Kidney epithelial cell (primary cell): ENCODE results near the gene RTCA. TPM values are rescaled to one million over a fixed set of nuclear protein-coding genes. Genes with fewer than 3 reads are reported as not detected.
"Not testable (repeated sequence)": the region's sequence is repeated elsewhere in the genome, so short reads cannot be mapped to it uniquely, and the experiment has no call there.

Experiments
- DNase-seq: peaks from one replicate; pipeline ENCODE4 v3.0.0-alpha.2; 2010; ENCODE audit warnings: low read depth
- H3K27me3 ChIP-seq: 2 replicates; pipeline ENCODE4 v1.6.0; 2011; ENCODE audit warnings: low read length; ENCODE audit not compliant: control insufficient read depth, insufficient read depth
- H3K36me3 ChIP-seq: 2 replicates; pipeline ENCODE4 v1.5.1; 2011; ENCODE audit warnings: low read length; ENCODE audit not compliant: control insufficient read depth, insufficient read depth
- H3K4me3 ChIP-seq: 2 replicates; pipeline ENCODE4 v1.5.1; 2011; ENCODE audit warnings: low read depth, mild to moderate bottlenecking, control low read depth, low read length
- CTCF ChIP-seq: IDR thresholded peaks from 2 replicates; pipeline ENCODE4 v1.5.1; 2011; ENCODE audit warnings: mild to moderate bottlenecking, moderate library complexity, low read length, control low read depth, inconsistent platforms; ENCODE audit not compliant: insufficient read depth, poor library complexity, severe bottlenecking
- total RNA-seq: library from RNA; depleted of rRNA; stranded (reverse); fragments of >200 nt; gene quantifications from 2 replicates; pipeline ENCODE4 v1.2.3, GENCODE V29; 2015

The RTCA gene
- total RNA-seq, 1 donor from 2014 or later, result 42.3 TPM

GRCh38 chr1:100229681-100230443 is 36.2 kb upstream of the RTCA start:
- DNase-seq, result no peak
- H3K4me3 ChIP-seq, result no peak overlapping the region
- no peaks in the 10 kb centered on the region for H3K27me3 ChIP-seq
- H3K36me3 ChIP-seq, result no peaks in the 10 kb centered on the region
- TF ChIP-seq CTCF, result no peak

- H3K27me3 ChIP-seq, result no peaks in the 10 kb centered on the region
- H3K4me3 ChIP-seq, result no peak overlapping the region
- DNase-seq, result no peak
- H3K36me3 ChIP-seq, result no peaks in the 10 kb centered on the region
- TF ChIP-seq CTCF, result no peak
These were observed 35.3 kb upstream of the RTCA start for GRCh38 chr1:100230765-100231164.

- TF ChIP-seq CTCF, result no peak
- no peaks in the 10 kb centered on the region for H3K27me3 ChIP-seq
- H3K36me3 ChIP-seq, result no peaks in the 10 kb centered on the region
- H3K4me3 ChIP-seq, result no peak overlapping the region
- no peak for DNase-seq
These were observed 34.3 kb upstream of the RTCA start for GRCh38 chr1:100231721-100232120.

GRCh38 chr1:100232156-100232555 is 33.9 kb upstream of the RTCA start:
- Histone ChIP-seq H3K4me3 (no peak overlapping the region), H3K36me3 (no peaks in the 10 kb centered on the region), H3K27me3 (no peaks in the 10 kb centered on the region)
- no peak for DNase-seq
- no peak for TF ChIP-seq CTCF

- H3K4me3 ChIP-seq, H3K27me3 ChIP-seq, H3K36me3 ChIP-seq, DNase-seq: not testable (repeated sequence)
These were observed 32.5 kb upstream of the RTCA start for GRCh38 chr1:100233566-100233965.

- no peak for TF ChIP-seq CTCF
- Histone ChIP-seq H3K36me3 (no peaks in the 10 kb centered on the region), H3K4me3 (no peak overlapping the region), H3K27me3 (no peaks in the 10 kb centered on the region)
- no peak for DNase-seq
These were observed 31.6 kb upstream of the RTCA start for GRCh38 chr1:100234432-100234831.
